NCI-H2196 (cell line): Measurements from ENCODE around the gene IL4I1.

Experiments
- DNase-seq: peaks from one replicate; lab custom pipeline; 2025; ENCODE audit not compliant: unreplicated experiment; lab: John Stamatoyannopoulos, UW

The IL4I1 gene

GRCh38 chr19:49864890-49865289 is 31.8 kb downstream of the IL4I1 start:
- DNase-seq = no peak

- DNase-seq = no peak
These were observed 32.8 kb downstream of the IL4I1 start for GRCh38 chr19:49863935-49864320.

DNA sequence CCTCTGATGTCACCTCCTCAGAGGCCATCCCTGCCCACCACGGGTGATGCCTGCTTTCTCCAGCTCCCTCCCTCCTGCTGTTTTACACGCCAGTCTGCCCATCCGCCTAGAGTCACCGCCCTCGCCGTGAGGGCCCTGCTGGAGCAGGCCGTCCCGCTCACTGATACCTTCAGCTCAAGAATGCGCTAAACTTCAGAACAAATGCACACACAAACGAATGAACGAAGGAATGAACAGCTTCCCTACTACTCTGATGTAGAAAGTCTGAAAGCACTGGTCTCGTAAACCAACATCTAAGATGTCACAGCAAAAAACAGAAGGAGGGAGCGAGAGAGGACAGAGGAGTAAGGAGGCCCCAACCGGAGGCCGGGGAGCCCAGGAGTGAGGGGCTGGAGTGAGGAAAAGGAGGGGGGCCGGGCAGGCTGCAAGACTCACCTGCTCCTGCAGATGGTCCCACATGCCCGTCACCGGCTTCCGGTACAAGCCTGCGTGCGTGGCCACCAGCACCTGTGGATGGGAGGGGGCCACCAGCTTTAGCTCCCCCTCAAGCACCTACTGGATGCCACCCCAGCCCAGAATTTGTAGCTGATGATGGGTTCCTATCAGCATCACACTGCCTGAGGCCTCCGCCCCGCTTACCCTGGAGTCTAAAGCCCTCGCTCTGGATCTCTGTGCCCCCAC is 33.3 kb downstream of the IL4I1 start:
- no peak for DNase-seq

DNA sequence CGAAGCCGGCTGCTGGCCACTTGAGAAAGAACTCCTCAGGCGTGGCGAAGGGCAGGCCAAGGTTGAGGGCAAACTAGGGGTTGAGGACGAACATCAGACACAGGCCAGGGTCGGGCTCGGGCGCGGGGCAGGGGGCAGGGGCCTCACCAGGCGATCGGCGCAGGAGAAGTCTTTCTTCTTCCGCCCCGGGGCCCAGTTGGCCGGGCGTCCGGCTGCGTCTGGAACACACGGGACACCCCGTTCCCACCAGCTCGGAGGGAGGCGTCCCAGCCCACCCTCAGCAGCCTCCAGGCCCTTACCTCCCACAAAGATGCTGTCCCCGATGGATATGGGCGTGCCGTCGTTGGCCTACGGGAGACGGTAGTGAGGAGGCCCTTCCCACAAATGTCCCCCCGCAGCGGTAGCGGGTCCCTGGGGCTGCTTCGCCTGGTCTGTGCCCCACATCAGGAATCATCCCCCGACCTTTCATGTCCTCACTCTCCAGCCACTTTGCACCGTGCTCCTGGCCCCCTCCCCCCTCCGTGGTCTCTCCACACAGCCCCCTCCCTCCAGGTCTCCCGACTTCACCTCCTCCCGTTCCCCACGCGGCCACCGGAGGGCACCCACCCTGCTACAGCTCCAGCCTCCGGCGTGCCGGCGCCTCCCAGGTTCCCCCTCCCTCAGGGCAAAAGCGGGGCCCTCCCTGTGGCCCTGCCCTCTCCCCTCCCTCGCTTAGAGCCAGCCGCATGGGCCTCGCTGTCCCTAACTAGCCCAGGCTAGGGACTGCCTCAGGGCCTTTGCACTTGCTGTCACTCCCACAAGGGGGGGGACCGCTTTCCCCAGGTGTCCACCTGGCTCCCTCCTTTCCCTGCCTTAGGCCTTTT is 34.1 kb downstream of the IL4I1 start:
- no peak for DNase-seq

DNA sequence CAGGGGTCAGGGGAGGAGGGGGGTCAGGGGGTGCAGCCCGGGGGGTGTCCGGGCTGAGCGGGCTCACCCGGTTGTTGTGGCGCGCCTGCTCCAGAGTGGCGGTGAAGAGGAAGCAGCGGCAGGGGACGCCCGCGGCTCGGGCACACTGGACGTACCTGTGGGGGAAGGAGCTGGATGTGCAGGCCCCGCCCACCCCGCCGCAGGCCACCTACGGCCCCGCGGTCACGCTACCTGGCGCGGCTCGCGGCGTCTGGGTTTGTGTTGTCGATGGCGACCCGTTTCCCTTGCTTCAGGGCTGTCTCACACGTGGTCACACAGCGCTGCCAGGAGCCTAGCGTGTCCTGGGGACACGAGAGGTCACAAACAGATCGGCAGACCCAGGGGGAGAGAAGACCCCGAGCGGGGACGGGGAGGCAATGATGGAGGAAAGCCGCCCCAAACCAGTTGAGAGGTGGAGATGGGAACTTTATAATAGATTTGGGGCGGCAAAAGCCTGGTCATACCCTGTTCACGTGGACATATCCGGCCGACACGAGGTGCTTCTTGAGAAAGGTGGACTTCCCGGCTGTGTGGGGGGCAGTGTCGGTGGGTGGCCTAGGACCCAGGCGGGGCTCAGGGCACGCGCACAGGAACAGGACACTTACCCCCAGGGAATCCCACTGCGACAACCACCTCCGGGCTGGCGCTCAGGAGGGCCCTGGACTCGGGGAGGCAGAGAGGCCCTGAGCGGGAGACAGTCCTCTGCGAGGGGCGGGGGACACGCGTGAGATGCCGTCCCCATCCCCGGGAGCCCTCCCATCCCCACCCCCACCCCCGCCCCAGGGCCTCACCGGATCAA is 34.9 kb downstream of the IL4I1 start:
- DNase-seq = no peak

- DNase-seq = no peak
These were observed 35.6 kb downstream of the IL4I1 start for GRCh38 chr19:49861107-49861506.

- no peak for DNase-seq
These were observed 36.2 kb downstream of the IL4I1 start for GRCh38 chr19:49860336-49861102.

GRCh38 chr19:49859682-49860335 is 36.9 kb downstream of the IL4I1 start:
- DNase-seq = no peak

DNA sequence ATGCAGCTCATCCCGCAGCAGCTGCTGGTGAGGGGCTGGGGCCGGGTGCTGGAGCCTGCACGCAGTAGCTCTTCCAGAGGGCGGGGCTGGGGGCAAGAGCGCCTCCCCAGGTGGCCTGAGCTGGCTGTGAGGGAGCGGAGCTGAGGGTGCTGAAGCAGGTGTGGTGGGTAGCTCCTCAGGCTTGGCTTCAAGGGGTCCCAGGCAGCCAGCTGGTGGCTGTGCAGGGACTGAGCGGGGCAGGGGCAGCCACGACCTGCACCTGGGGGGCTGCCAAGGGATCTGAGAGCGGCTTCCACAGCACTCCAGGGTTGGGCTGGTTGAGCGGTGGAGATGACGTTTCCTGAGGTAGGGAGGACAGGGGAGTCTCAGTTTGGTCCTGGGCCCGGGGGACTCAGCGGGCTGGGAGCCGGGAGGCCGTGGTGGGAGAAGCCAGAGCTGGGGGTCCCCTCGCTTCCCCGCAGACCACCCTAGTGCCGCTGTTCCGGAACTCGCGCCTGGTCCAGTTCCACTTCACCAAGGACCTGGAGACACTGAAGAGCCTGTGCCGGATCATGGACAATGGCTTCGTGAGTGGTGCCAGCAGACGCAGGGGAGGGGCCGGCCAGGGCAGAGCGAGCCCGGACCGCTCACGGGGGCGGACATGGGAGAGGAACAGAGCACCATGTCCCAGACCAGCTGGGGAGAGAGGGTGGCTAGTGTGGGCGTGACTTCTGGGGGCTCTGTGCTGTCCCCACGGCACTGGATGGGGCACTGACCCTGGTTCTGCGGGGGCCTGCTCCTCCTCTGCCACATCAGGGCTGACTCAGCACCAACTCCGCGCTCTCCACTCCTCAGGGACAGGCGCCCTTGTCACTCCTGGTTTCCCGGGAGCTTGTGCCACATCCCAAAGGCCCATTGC is 38.4 kb downstream of the IL4I1 start:
- DNase-seq = no peak

DNA sequence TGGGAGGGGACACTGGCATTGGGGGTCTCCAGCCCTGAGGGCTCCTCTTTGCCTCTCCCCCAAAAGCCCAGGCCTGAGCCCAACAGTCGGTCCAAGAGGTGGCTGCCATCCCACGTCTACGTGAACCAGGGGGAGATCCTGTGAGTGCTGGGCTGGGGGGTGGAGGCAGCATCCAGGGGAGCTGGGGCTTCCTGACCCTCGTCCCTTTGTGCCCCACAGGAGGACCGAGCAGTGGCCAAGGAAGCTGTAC is 38.9 kb downstream of the IL4I1 start:
- no peak for DNase-seq

- DNase-seq = no peak
These were observed 39.4 kb downstream of the IL4I1 start for GRCh38 chr19:49857061-49857837.

- DNase-seq = no peak
These were observed 40.1 kb downstream of the IL4I1 start for GRCh38 chr19:49856574-49857021.

DNA sequence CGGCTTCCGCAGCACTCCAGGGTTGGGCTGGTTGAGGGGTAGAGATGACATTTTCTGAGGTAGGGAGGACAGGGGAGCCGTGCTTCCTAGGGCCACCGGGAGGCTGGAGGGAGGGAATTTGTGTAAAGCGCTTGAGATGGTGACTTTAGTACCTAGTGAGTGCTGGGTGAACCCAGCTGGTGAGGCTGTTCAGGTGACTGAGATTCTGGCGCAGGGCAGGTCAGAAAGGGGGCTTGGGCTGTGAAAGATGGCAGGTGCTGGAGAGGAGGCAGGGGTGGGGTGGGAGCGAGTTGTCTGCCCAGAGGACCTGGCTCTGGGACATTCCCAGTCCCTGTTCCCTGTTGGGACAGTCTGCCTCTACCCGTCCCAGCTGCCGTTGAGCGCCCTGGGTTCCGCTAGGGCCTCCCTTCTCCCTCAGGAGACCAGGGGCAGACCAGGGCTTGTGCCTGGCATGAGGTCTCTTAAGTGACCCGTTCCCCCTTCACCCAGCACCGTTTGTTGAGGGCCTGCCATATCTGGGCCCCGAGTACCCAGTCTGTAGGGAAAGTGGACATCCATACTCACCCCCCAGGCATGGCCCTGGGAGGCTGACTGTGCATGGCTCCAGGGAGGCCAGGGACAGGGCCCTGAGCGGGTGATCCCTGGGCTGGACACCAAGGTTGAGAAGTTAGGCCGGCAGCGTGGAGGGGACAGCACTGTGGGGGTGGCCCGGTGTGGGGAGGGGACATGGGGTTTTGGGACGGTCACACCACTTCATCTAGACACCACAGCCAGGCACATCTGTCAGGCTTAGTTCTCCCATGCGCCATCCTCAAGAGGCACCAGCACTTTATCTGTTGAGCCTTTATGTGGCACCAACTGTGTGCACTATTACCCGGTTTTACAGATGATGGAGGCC is 40.8 kb downstream of the IL4I1 start:
- no peak for DNase-seq

DNA sequence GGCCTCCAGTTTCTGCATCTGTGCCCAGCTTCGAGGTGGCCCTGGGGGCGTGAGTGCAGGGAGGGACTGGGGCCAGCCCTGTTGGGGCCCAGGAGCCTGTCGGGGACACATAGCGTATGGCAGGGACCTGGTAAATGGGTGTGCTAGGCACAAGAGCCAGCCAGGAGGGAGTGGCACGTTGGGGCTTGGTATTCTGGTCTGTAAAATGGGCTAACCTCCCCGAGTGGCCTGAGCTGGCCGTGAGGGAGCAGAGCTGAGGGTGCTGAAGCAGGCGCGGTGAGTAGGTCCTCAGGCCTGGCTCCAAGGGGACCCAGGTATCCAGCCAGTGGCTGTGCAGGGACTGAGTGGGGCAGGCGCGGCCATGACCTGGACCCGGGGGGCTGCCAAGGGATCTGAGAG is 41.4 kb downstream of the IL4I1 start:
- DNase-seq = no peak

- DNase-seq = no peak
These were observed 42.1 kb downstream of the IL4I1 start for GRCh38 chr19:49854378-49855263.

GRCh38 chr19:49853852-49854377 is 42.8 kb downstream of the IL4I1 start:
- DNase-seq = no peak
